HCT116 (cell line): ENCODE results near the gene MTUS2. TPM values are rescaled to one million over a fixed set of nuclear protein-coding genes. Genes with fewer than 3 reads are reported as not detected.

Source experiments
- ATAC-seq: fragments of 200-7000 bp; cut with Tn5 transposase; 2 replicates; pipeline ENCODE4 v1.9.1; 2020; ENCODE audit warnings: mild to moderate bottlenecking, moderate library complexity
- BruUV-seq: library from RNA; stranded (reverse); fragments of 400-500 nt; replicated peaks from 2 replicates; lab custom pipeline; 2021; lab: Mats Ljungman, UMichigan
- CTCF ChIA-PET: fragments of 300-600 bp; sonication (Branson Sonifier 250); formaldehyde crosslinking; loops from one replicate; lab custom pipeline; 2021; ENCODE audit warnings: antibody characterized with exemption; lab: Charles Lee
- POLR2A ChIA-PET: fragments of 300-600, 350-600 bp; sonication (Branson Sonifier 250); formaldehyde crosslinking; loops from one replicate; lab custom pipeline; 2021; ENCODE audit warnings: antibody characterized with exemption; lab: Charles Lee
- RAD21 ChIA-PET, 2 experiments: fragments of 300-600 bp; sonication (Branson Sonifier 250); formaldehyde crosslinking; loops; one replicate each; lab custom pipeline; 2023; ENCODE audit warnings: low total read pairs in 2 of 2; ENCODE audit not compliant: uncharacterized antibody in 2 of 2, unreplicated experiment in 2 of 2, low non-redundant PET in 1 of 2; lab: Charles Lee
- DNase-seq: peaks from one replicate; pipeline ENCODE4 v3.0.0-alpha.2; 2010; ENCODE audit warnings: low read depth, low spot score
- H2AFZ ChIP-seq: fragments of 200-600 bp; shearing (Covaris generic), sonication (generic); 2 replicates; pipeline ENCODE4 v1.6.1; 2017; ENCODE audit warnings: low read depth, mixed run types, mixed read lengths, antibody characterized with exemption, low read length; ENCODE audit not compliant: poor library complexity, severe bottlenecking
- H3K27ac ChIP-seq: 2 replicates; pipeline ENCODE4 v1.5.1; 2012; ENCODE audit warnings: low read depth, low read length
- H3K27me3 ChIP-seq: fragments of 200-600 bp; sonication (generic); 2 replicates; pipeline ENCODE4 v1.6.1; 2016; ENCODE audit warnings: mixed run types, low read length, mixed read lengths; ENCODE audit not compliant: insufficient read depth
- H3K36me3 ChIP-seq, 2 experiments: fragments of 200-500 bp in 1 of 2; fragments of 200-600 bp in 1 of 2; sonication (Bioruptor generic) in 1 of 2; sonication (generic) in 1 of 2; 2 replicates each; pipeline versions ENCODE4 v1.5.1 to v1.6.1; 2014 to 2016; ENCODE audit warnings: low read length in 2 of 2, inconsistent platforms in 1 of 2, mixed read lengths in 1 of 2, mixed run types in 1 of 2; ENCODE audit not compliant: insufficient read depth in 2 of 2, control insufficient read depth in 1 of 2
- H3K4me1 ChIP-seq, 2 experiments: fragments of 200-600 bp in 1 of 2; sonication (generic) in 1 of 2; 2 replicates each; pipeline versions ENCODE4 v1.5.1 to v1.6.1; 2012 to 2017; ENCODE audit warnings: low read length in 2 of 2, inconsistent platforms in 1 of 2, mild to moderate bottlenecking in 1 of 2, mixed read lengths in 1 of 2, mixed run types in 1 of 2, moderate library complexity in 1 of 2; ENCODE audit not compliant: insufficient read depth in 2 of 2, control insufficient read depth in 1 of 2
- H3K4me2 ChIP-seq: fragments of 200-600 bp; sonication (generic); 2 replicates; pipeline ENCODE4 v1.6.1; 2017; ENCODE audit warnings: mixed run types, low read length, mixed read lengths
- H3K4me3 ChIP-seq, 2 experiments: fragments of 200-600 bp in 1 of 2; sonication (generic) in 1 of 2; replicated peaks in 1 of 2; 2 replicates each; pipeline ENCODE4 v1.5.1; 2011 to 2016; ENCODE audit warnings: low read length in 2 of 2, control low read depth in 1 of 2, low read depth in 1 of 2, mild to moderate bottlenecking in 1 of 2, mixed read lengths in 1 of 2, mixed run types in 1 of 2
- H3K79me2 ChIP-seq: fragments of 200-600 bp; sonication (generic); 2 replicates; pipeline ENCODE4 v1.6.1; 2017; ENCODE audit warnings: mild to moderate bottlenecking, mixed run types, low read length, moderate library complexity, mixed read lengths; ENCODE audit not compliant: insufficient read depth
- H3K9ac ChIP-seq: fragments of 200-600 bp; sonication (generic); 2 replicates; pipeline ENCODE4 v1.6.1; 2016; ENCODE audit warnings: low read length, mixed read lengths
- H3K9me2 ChIP-seq: fragments of 200-600 bp; sonication (generic), shearing (Covaris generic); 2 replicates; pipeline ENCODE4 v1.6.1; 2017; ENCODE audit warnings: mixed run types, mild to moderate bottlenecking, moderate library complexity; ENCODE audit not compliant: insufficient read depth
- H3K9me3 ChIP-seq, 2 experiments: fragments of 200-500 bp in 1 of 2; fragments of 200-600 bp in 1 of 2; sonication (Bioruptor generic) in 1 of 2; sonication (generic) in 1 of 2; 2 replicates each; pipeline ENCODE4 v1.6.1; 2014 to 2017; ENCODE audit warnings: low read length in 2 of 2, mixed read lengths in 2 of 2, inconsistent platforms in 1 of 2, low read depth in 1 of 2, mild to moderate bottlenecking in 1 of 2, mixed run types in 1 of 2, moderate library complexity in 1 of 2; ENCODE audit not compliant: control insufficient read depth in 1 of 2, insufficient read depth in 1 of 2
- H4K20me1 ChIP-seq: fragments of 200-600 bp; sonication (generic), shearing (Covaris generic); 2 replicates; pipeline ENCODE4 v1.6.1; 2017; ENCODE audit warnings: mixed run types, mild to moderate bottlenecking, moderate library complexity; ENCODE audit not compliant: insufficient read depth
- CBX3 ChIP-seq: IDR thresholded peaks from 2 replicates; pipeline ENCODE4 v1.6.1; 2012; ENCODE audit warnings: low read depth
- CEBPB ChIP-seq: IDR thresholded peaks from 2 replicates; pipeline ENCODE4 v1.6.1; 2012; ENCODE audit warnings: low read depth
- EGR1 ChIP-seq: IDR thresholded peaks from 2 replicates; pipeline ENCODE4 v1.6.1; 2012; ENCODE audit warnings: low read depth
- EZH2 ChIP-seq: fragments of 200-600 bp; sonication (generic); IDR thresholded peaks from 2 replicates; pipeline ENCODE4 v1.6.1; 2017; ENCODE audit warnings: antibody characterized with exemption, mixed run types
- JUND ChIP-seq: IDR thresholded peaks from 2 replicates; pipeline ENCODE4 v1.6.1; 2012
- RAD21 ChIP-seq: IDR thresholded peaks from 2 replicates; pipeline ENCODE4 v1.6.1; 2012; ENCODE audit warnings: low read depth, mild to moderate bottlenecking
- SRF ChIP-seq: IDR thresholded peaks from 2 replicates; pipeline ENCODE4 v1.6.1; 2012; ENCODE audit warnings: low read depth
- YY1 ChIP-seq: IDR thresholded peaks from 2 replicates; pipeline ENCODE4 v1.6.1; 2011; ENCODE audit warnings: low read length, low read depth, moderate library complexity, mild to moderate bottlenecking; ENCODE audit not compliant: insufficient replicate concordance; ENCODE audit errors: extremely low read depth
- intact Hi-C: fragments of 100-400 bp; cut with micrococcal nuclease; formaldehyde crosslinking; loops from 2 replicates; pipeline ENCODE4 v1.10.0; 2022
- total RNA-seq: library from RNA; stranded (reverse); gene quantifications from one replicate; pipeline ENCODE4 v1.2.1, GENCODE V29; 2021; ENCODE audit not compliant: unreplicated experiment

The MTUS2 gene
- total RNA-seq, 1 experiment from 2014 or later: 0.02 TPM

GRCh38 chr13:29515372-29515771, 695.2 kb downstream of the MTUS2 start:
- TF ChIP-seq RAD21 (no peak), YY1 (no peak), CBX3 (no peak)
- peaks cover 4% of the 10 kb centered on the region; the same call in 1 of the 2 replicates for H3K79me2 ChIP-seq
- no peaks in the 10 kb centered on the region for H3K9me3 ChIP-seq
- H3K9me2 ChIP-seq: no peaks in the 10 kb centered on the region
- H4K20me1 ChIP-seq: no peaks in the 10 kb centered on the region
- RAD21 ChIA-PET: no interaction called here
- CTCF ChIA-PET: no interaction called here
- H3K4me2 ChIP-seq: no peak overlapping the region
- intact Hi-C loops: no loop called here
- no peak overlapping the region for H2AFZ ChIP-seq
- ATAC-seq: no peak
- H3K27me3 ChIP-seq: no peaks in the 10 kb centered on the region
- DNase-seq: no peak
- no TSS peak for BruUV-seq
- peaks cover 4 to 25% of the 10 kb centered on the region in 2 experiments; a peak in 2 of 4 replicates for H3K36me3 ChIP-seq
- H3K4me1 ChIP-seq: no peaks in the 10 kb centered on the region
- POLR2A ChIA-PET: no interaction called here
- no peak overlapping the region for H3K27ac ChIP-seq
- H3K9ac ChIP-seq: no peak overlapping the region
- no peak overlapping the region for H3K4me3 ChIP-seq

GRCh38 chr13:29516012-29516411, 695.9 kb downstream of the MTUS2 start:
- Histone ChIP-seq H3K27me3 (no peaks in the 10 kb centered on the region), H3K36me3 (peaks cover 7 to 25% of the 10 kb centered on the region in 2 experiments; a peak in 2 of 4 replicates)
- BruUV-seq: no TSS peak
- TF ChIP-seq EZH2 (no peak), JUND (no peak), SRF (no peak), EGR1 (no peak), CEBPB (no peak)
- TF ChIP-seq, all 23 proteins: peak for 0
- no peak overlapping the region for H3K4me3 ChIP-seq
- ChIA-PET CTCF (no interaction called here), POLR2A (no interaction called here), RAD21 (no interaction called here)
- H3K79me2 ChIP-seq: peaks cover 4% of the 10 kb centered on the region; the same call in 1 of the 2 replicates
- peaks cover 0 to 3% of the 10 kb centered on the region in 2 experiments; a peak in 1 of 4 replicates for H3K4me1 ChIP-seq
- no peak overlapping the region for H3K27ac ChIP-seq
- intact Hi-C loops: no loop called here
- no peak overlapping the region for H2AFZ ChIP-seq
- no peak overlapping the region for H3K4me2 ChIP-seq
- H3K9me2 ChIP-seq: no peaks in the 10 kb centered on the region
- H3K9me3 ChIP-seq: no peaks in the 10 kb centered on the region
- no peak for DNase-seq
- no peak overlapping the region for H3K9ac ChIP-seq
- no peaks in the 10 kb centered on the region for H4K20me1 ChIP-seq
- ATAC-seq: no peak
